Testis (tissue), 2 donors: ENCODE measurements around the gene IFNL3.

Experiments
- CTCF ChIP-seq, 3 experiments: fragments of 450-650 bp in 2 of 3; fragments of 200-600 bp in 1 of 3; sonication (generic) in 1 of 3; IDR thresholded peaks; one replicate each; pipeline ENCODE4 v1.5.1; 2016 to 2019; ENCODE audit warnings: antibody characterized with exemption in 3 of 3, mild to moderate bottlenecking in 2 of 3, moderate library complexity in 1 of 3
- POLR2A ChIP-seq: fragments of 450-650 bp; IDR thresholded peaks from one replicate; pipeline ENCODE4 v1.6.1; 2017; ENCODE audit warnings: antibody characterized with exemption, mild to moderate bottlenecking, moderate library complexity

DNA sequence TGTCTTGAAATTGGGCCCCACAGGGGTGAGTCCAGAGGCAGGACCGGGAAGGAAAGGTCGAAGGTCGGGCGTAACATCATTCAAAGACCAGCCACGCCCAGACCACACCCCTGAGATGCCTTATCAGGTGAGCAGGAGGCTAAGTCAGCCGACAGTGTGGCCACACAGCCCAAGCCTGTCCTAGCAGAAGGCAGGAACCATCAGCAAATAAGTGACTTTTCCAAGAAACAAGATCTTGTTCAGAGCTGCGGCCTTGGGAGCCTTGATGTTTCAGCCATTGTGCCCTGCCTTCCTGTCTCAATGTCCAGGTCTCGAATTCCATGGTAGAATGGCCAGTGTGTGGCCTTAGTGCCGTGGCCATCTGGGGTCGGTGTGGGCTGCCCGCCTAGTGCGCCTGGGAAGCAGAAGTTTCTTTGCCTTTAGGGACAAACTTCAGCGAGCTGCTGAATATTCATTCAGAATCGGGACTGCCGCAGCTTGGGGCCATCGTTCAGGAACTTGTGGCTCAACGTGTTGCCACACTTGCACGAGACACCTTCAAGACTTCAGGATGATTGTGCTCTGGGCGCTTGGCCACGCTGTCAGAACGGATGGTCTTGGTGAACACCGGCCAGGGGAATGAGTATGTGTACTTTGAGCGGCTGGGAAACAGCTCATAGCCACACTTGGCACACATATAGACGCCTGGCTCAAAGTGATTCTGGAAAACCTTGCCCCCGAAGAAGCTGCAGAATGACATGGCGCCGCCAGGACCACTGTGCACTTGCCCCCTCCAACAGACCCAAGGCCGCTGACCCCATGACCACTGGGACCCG lies 9.9 kb upstream of the IFNL3 start:
- no peak for TF ChIP-seq CTCF (IDR thresholded peaks at IDR 0.05)
- TF ChIP-seq POLR2A, result no peak
